ENCODE data around the gene ITGA2.

- no peak for TF ChIP-seq POLR2A (IDR thresholded peaks at IDR 0.05)
- no peak for TF ChIP-seq CTCF (IDR thresholded peaks at IDR 0.05)
- TF ChIP-seq POLR2AphosphoS5 (IDR thresholded peaks at IDR 0.05; ENCODE audit: insufficient read depth in 1 of 2, low read depth in 1 of 2): no peak
Observed at GRCh38 chr5:53123702-53124101, 134.6 kb downstream of the ITGA2 start.
